ENCODE measurements around the gene MED13L. TPM values are rescaled to one million over a fixed set of nuclear protein-coding genes. Genes with fewer than 3 reads are reported as not detected.

The MED13L gene
- total and polyA plus RNA-seq, 4 donors, result 7.9 to 94.0 (median 37.7) TPM

GRCh38 chr12:116182359-116183063, 95.0 kb downstream of the MED13L start:
- TF ChIP-seq, protein P1, sequence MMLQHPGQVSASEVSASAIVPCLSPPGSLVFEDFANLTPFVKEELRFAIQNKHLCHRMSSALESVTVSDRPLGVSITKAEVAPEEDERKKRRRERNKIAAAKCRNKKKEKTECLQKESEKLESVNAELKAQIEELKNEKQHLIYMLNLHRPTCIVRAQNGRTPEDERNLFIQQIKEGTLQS (IDR thresholded peaks at IDR 0.05), result no peak
- TF ChIP-seq RAD21 (IDR thresholded peaks at IDR 0.05), result no peak
- TF ChIP-seq, protein P2, sequence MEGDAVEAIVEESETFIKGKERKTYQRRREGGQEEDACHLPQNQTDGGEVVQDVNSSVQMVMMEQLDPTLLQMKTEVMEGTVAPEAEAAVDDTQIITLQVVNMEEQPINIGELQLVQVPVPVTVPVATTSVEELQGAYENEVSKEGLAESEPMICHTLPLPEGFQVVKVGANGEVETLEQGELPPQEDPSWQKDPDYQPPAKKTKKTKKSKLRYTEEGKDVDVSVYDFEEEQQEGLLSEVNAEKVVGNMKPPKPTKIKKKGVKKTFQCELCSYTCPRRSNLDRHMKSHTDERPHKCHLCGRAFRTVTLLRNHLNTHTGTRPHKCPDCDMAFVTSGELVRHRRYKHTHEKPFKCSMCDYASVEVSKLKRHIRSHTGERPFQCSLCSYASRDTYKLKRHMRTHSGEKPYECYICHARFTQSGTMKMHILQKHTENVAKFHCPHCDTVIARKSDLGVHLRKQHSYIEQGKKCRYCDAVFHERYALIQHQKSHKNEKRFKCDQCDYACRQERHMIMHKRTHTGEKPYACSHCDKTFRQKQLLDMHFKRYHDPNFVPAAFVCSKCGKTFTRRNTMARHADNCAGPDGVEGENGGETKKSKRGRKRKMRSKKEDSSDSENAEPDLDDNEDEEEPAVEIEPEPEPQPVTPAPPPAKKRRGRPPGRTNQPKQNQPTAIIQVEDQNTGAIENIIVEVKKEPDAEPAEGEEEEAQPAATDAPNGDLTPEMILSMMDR (IDR thresholded peaks at IDR 0.05; ENCODE audit: low read depth, low read length, missing input control), result no peak
- TF ChIP-seq SP1 (IDR thresholded peaks at IDR 0.05), result no peak
- no peak for TF ChIP-seq EGR1 (IDR thresholded peaks at IDR 0.05; ENCODE audit: low read depth in 2 of 2)
- TF ChIP-seq NR2F2 (IDR thresholded peaks at IDR 0.05), result no peak
- no peak for TF ChIP-seq HNF4G (IDR thresholded peaks at IDR 0.05)
- TF ChIP-seq RXRA (IDR thresholded peaks at IDR 0.05), result no peak
- TF ChIP-seq HNF4A (conservative IDR thresholded peaks at IDR 0.05), result no peak
- no peak overlapping the region for H3K4me3 ChIP-seq (ENCODE audit: low read depth in 1 of 3, low read length in 3 of 3)
- H3K27me3 ChIP-seq (ENCODE audit: control insufficient read depth in 4 of 4, insufficient read depth in 4 of 4, low read length in 3 of 4), result no peaks in the 10 kb centered on the region
- H3K36me3 ChIP-seq (ENCODE audit: control insufficient read depth in 4 of 4, insufficient read depth in 3 of 4, low read depth in 1 of 4, low read length in 3 of 4), result no peaks in the 10 kb centered on the region
- H3K27ac ChIP-seq (ENCODE audit: low read depth in 1 of 2, low read length in 2 of 2), result no peak overlapping the region
- H3K4me1 ChIP-seq (ENCODE audit: control insufficient read depth in 4 of 4, insufficient read depth in 4 of 4, low read length in 3 of 4), result peaks cover 6 to 15% (median 11%) of the 10 kb centered on the region in 4 donors
- WGBS, result 88% methylated on average over 1 of the region's 1 CpG
- no peak overlapping the region for H3K9ac ChIP-seq (ENCODE audit: low read depth in 1 of 2, low read length in 2 of 2)
- H3K9me3 ChIP-seq (ENCODE audit: control insufficient read depth in 4 of 4, low read length in 3 of 4), result no peaks in the 10 kb centered on the region
- DNase-seq (ENCODE audit: low spot score), result no peak

DNA sequence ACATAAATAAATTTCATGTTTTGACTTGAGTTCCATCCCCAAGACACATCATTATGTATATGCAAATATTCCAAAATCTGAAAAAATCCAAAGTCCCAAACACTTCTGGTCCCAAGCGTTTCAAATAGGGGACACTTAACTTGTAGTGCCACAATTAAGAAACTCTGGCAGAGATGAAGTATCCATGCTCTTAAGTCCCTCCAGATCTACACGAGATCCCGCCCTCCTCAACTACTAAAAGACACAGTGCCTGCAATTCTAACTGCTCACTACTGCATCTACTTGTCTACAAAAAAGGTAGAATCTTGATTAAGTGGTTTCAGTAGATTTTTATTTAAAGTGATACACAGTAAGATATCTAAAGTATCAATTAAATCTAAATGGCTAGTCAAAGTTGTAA, 97.0 kb downstream of the MED13L start:
- Histone ChIP-seq H3K27ac (ENCODE audit: low read depth in 1 of 2, low read length in 2 of 2) (no peak overlapping the region), H3K4me1 (ENCODE audit: control insufficient read depth in 4 of 4, insufficient read depth in 4 of 4, low read length in 3 of 4) (peaks cover 0 to 6% (median 2%) of the 10 kb centered on the region in 4 donors), H3K4me3 (ENCODE audit: low read depth in 1 of 3, low read length in 3 of 3) (no peak overlapping the region), H3K9me3 (ENCODE audit: control insufficient read depth in 4 of 4, low read length in 3 of 4) (no peaks in the 10 kb centered on the region), H3K9ac (ENCODE audit: low read depth in 1 of 2, low read length in 2 of 2) (no peak overlapping the region), H3K36me3 (ENCODE audit: control insufficient read depth in 4 of 4, insufficient read depth in 3 of 4, low read depth in 1 of 4, low read length in 3 of 4) (no peaks in the 10 kb centered on the region), H3K27me3 (ENCODE audit: control insufficient read depth in 4 of 4, insufficient read depth in 4 of 4, low read length in 3 of 4) (no peaks in the 10 kb centered on the region)
- 94% methylated on average over 3 of the region's 3 CpGs for WGBS
- DNase-seq (ENCODE audit: low spot score), result no peak
- TF ChIP-seq HNF4A (conservative IDR thresholded peaks at IDR 0.05) (no peak), HNF4G (IDR thresholded peaks at IDR 0.05) (no peak), RXRA (IDR thresholded peaks at IDR 0.05) (no peak), FOXA1 (IDR thresholded peaks at IDR 0.05) (no peak), JUND (IDR thresholded peaks at IDR 0.05) (no peak), GABPA (IDR thresholded peaks at IDR 0.05 in 1 of 2, conservative IDR thresholded peaks at IDR 0.05 in 1 of 2) (no peak), RAD21 (IDR thresholded peaks at IDR 0.05) (no peak), MAX (IDR thresholded peaks at IDR 0.05) (no peak), NR2F2 (IDR thresholded peaks at IDR 0.05) (no peak), EGR1 (IDR thresholded peaks at IDR 0.05; ENCODE audit: low read depth in 2 of 2) (no peak), FOXA2 (IDR thresholded peaks at IDR 0.05) (no peak), TAF1 (conservative IDR thresholded peaks at IDR 0.05) (no peak), YY1 (IDR thresholded peaks at IDR 0.05) (no peak), SP1 (IDR thresholded peaks at IDR 0.05) (no peak)
- TF ChIP-seq, protein P1 (IDR thresholded peaks at IDR 0.05), result no peak
- TF ChIP-seq, protein P2 (IDR thresholded peaks at IDR 0.05; ENCODE audit: low read depth, low read length, missing input control), result no peak
- TF ChIP-seq, protein P3, sequence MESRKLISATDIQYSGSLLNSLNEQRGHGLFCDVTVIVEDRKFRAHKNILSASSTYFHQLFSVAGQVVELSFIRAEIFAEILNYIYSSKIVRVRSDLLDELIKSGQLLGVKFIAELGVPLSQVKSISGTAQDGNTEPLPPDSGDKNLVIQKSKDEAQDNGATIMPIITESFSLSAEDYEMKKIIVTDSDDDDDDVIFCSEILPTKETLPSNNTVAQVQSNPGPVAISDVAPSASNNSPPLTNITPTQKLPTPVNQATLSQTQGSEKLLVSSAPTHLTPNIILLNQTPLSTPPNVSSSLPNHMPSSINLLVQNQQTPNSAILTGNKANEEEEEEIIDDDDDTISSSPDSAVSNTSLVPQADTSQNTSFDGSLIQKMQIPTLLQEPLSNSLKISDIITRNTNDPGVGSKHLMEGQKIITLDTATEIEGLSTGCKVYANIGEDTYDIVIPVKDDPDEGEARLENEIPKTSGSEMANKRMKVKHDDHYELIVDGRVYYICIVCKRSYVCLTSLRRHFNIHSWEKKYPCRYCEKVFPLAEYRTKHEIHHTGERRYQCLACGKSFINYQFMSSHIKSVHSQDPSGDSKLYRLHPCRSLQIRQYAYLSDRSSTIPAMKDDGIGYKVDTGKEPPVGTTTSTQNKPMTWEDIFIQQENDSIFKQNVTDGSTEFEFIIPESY (IDR thresholded peaks at IDR 0.05), result no peak
- TF ChIP-seq, protein P4, sequence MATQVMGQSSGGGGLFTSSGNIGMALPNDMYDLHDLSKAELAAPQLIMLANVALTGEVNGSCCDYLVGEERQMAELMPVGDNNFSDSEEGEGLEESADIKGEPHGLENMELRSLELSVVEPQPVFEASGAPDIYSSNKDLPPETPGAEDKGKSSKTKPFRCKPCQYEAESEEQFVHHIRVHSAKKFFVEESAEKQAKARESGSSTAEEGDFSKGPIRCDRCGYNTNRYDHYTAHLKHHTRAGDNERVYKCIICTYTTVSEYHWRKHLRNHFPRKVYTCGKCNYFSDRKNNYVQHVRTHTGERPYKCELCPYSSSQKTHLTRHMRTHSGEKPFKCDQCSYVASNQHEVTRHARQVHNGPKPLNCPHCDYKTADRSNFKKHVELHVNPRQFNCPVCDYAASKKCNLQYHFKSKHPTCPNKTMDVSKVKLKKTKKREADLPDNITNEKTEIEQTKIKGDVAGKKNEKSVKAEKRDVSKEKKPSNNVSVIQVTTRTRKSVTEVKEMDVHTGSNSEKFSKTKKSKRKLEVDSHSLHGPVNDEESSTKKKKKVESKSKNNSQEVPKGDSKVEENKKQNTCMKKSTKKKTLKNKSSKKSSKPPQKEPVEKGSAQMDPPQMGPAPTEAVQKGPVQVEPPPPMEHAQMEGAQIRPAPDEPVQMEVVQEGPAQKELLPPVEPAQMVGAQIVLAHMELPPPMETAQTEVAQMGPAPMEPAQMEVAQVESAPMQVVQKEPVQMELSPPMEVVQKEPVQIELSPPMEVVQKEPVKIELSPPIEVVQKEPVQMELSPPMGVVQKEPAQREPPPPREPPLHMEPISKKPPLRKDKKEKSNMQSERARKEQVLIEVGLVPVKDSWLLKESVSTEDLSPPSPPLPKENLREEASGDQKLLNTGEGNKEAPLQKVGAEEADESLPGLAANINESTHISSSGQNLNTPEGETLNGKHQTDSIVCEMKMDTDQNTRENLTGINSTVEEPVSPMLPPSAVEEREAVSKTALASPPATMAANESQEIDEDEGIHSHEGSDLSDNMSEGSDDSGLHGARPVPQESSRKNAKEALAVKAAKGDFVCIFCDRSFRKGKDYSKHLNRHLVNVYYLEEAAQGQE (IDR thresholded peaks at IDR 0.05), result no peak
